ENCODE measurements around the gene HABP4. TPM values are rescaled to one million over a fixed set of nuclear protein-coding genes. Genes with fewer than 3 reads are reported as not detected.

HABP4 gene
- total RNA-seq, 1 experiment from 2014 or later, result 9.8 TPM

GRCh38 chr9:96492993-96493531 lies 43.1 kb downstream of the HABP4 start (continued):
- no peak for TF ChIP-seq CBFB (CRISPR knock-in tag; IDR thresholded peaks at IDR 0.05; ENCODE audit: low read depth)
- TF ChIP-seq EMX1 (CRISPR knock-in tag; IDR thresholded peaks at IDR 0.05), result no peak
- TF ChIP-seq ATF3 (CRISPR knock-in tag; conservative IDR thresholded peaks at IDR 0.05), result no peak
- no peak for TF ChIP-seq ZNF281 (CRISPR knock-in tag; IDR thresholded peaks at IDR 0.05)

DNA sequence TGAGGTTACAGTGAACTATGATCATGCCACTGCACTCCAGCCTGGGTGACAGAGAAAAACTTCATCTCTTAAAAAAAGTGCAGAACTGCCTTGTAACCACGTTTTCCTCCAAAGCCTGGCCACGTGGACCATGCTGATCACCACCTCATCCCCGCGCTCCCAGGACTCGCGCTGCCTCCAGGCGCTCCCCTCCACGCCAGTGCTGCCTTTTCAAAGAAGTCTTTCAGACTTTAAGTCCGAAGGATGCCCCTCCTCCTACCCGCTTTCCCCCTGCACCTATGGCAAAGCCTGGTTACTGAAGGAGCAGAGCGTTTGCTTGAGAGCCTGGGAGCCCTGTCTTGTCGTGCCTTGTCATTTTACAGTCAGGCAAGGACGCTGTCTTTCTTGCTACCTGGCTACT lies 43.8 kb downstream of the HABP4 start:
- peak overlapping the region; percentile 74 for H3K27ac Mint-ChIP-seq
- ATAC-seq, result peak; percentile 12; the same call in 1 of the 2 replicates
- peaks cover 14% of the 10 kb centered on the region for H3K36me3 Mint-ChIP-seq
- ChIA-PET CTCF (no interaction called here), POLR2A (no interaction called here)
- TF ChIP-seq NFE2L1 (CRISPR knock-in tag; IDR thresholded peaks at IDR 0.05) (no peak), AFF4 (CRISPR knock-in tag; IDR thresholded peaks at IDR 0.05; ENCODE audit: borderline replicate concordance) (no peak), ETV6 (CRISPR knock-in tag; IDR thresholded peaks at IDR 0.05) (no peak), TP53 (CRISPR knock-in tag; IDR thresholded peaks at IDR 0.05) (no peak), TEAD4 (CRISPR knock-in tag; IDR thresholded peaks at IDR 0.05) (no peak), PREB (CRISPR knock-in tag; IDR thresholded peaks at IDR 0.05; ENCODE audit: borderline replicate concordance) (no peak), FOXP1 (CRISPR knock-in tag; IDR thresholded peaks at IDR 0.05; ENCODE audit: borderline replicate concordance) (no peak), GABPB1 (CRISPR knock-in tag; IDR thresholded peaks at IDR 0.05) (no peak), KAT7 (CRISPR knock-in tag; IDR thresholded peaks at IDR 0.05; ENCODE audit: borderline replicate concordance) (no peak)
- TF ChIP-seq, protein P1, sequence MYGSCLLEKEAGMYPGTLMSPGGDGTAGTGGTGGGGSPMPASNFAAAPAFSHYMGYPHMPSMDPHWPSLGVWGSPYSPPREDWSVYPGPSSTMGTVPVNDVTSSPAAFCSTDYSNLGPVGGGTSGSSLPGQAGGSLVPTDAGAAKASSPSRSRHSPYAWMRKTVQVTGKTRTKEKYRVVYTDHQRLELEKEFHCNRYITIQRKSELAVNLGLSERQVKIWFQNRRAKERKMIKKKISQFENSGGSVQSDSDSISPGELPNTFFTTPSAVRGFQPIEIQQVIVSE (CRISPR knock-in tag; IDR thresholded peaks at IDR 0.05; ENCODE audit: borderline replicate concordance), result no peak
- TF ChIP-seq, protein P2, sequence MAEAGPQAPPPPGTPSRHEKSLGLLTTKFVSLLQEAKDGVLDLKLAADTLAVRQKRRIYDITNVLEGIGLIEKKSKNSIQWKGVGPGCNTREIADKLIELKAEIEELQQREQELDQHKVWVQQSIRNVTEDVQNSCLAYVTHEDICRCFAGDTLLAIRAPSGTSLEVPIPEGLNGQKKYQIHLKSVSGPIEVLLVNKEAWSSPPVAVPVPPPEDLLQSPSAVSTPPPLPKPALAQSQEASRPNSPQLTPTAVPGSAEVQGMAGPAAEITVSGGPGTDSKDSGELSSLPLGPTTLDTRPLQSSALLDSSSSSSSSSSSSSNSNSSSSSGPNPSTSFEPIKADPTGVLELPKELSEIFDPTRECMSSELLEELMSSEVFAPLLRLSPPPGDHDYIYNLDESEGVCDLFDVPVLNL (CRISPR knock-in tag; IDR thresholded peaks at IDR 0.05; ENCODE audit: borderline replicate concordance, low read depth), result no peak
- TF ChIP-seq, protein P3, sequence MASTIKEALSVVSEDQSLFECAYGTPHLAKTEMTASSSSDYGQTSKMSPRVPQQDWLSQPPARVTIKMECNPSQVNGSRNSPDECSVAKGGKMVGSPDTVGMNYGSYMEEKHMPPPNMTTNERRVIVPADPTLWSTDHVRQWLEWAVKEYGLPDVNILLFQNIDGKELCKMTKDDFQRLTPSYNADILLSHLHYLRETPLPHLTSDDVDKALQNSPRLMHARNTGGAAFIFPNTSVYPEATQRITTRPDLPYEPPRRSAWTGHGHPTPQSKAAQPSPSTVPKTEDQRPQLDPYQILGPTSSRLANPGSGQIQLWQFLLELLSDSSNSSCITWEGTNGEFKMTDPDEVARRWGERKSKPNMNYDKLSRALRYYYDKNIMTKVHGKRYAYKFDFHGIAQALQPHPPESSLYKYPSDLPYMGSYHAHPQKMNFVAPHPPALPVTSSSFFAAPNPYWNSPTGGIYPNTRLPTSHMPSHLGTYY (CRISPR knock-in tag; IDR thresholded peaks at IDR 0.05), result no peak
- H3K27me3 Mint-ChIP-seq (ENCODE audit: low read depth), result no peaks in the 10 kb centered on the region
- H3K4me1 Mint-ChIP-seq, result peaks cover 2% of the 10 kb centered on the region; the same call in 1 of the 2 replicates
- H3K4me3 Mint-ChIP-seq, result no peak overlapping the region
- H3K9me3 Mint-ChIP-seq, result no peaks in the 10 kb centered on the region
- DNase-seq (ENCODE audit: low spot score), result no peak
